Measurements from ENCODE around the gene CDK11A.

DNA sequence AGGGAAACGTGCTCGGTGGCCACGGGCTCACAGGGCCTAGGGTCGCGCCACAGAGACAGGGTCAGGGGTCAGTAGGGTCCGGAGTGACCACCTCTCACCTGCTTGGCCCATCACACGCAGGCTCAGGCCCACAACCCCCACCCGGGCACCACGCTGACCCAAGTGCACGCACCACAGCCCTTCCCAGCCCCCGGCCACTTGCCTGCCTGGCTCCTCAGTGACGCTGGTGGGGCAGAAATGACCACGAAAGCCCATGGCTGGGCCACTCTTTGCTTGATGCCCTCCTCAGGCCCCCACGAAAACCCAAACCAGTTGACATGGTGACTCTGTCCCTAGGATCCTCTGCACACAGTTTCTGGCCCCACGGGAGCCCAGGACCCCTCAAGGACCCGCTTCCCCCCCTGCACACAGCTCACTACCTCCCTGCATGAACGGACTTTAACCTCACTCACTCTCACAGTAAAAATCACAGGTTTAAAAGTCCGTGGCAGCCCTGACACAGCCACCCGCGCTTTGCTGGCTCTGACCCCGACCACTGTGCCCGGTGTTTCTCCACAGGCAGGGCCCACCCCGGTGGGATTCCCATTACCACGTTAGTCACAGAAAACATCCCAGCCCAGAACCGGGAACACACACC is 33.4 kb upstream of the CDK11A start:
- TF ChIP-seq CTCF (IDR thresholded peaks at IDR 0.05; ENCODE audit: low read depth, low read length, poor library complexity, severe bottlenecking): no peak
- TF ChIP-seq EZH2phosphoT487 (IDR thresholded peaks at IDR 0.05; ENCODE audit: borderline replicate concordance, low read length): no peak
